CD4-positive, alpha-beta T cell (primary cell): ENCODE measurements around the gene LRRC8E. TPM values are rescaled to one million over a fixed set of nuclear protein-coding genes. Genes with fewer than 3 reads are reported as not detected.
A peak's percentile ranks its signal among the peaks of the same experiment; 100 is the strongest.

Experiments used
- ATAC-seq: fragments of 200-7000 bp; cut with Tn5 transposase; one replicate; pipeline ENCODE4 v1.10.0; 2022; ENCODE audit warnings: mild to moderate bottlenecking; ENCODE audit not compliant: poor library complexity
- CTCF ChIA-PET: fragments of 350-600 bp; sonication (Branson Sonifier 250); formaldehyde crosslinking; loops from one replicate; lab custom pipeline; 2021; ENCODE audit warnings: antibody characterized with exemption, inconsistent platforms; lab: Charles Lee
- POLR2A ChIA-PET: fragments of 350-600 bp; sonication (Branson Sonifier 250); formaldehyde crosslinking; loops from one replicate; lab custom pipeline; 2021; ENCODE audit warnings: antibody characterized with exemption, inconsistent platforms; lab: Charles Lee
- DNase-seq, 14 experiments: peaks; one replicate each; pipeline ENCODE4 v3.0.0-alpha.2; 2013 to 2020; ENCODE audit warnings: mixed read lengths in 2 of 14
- H3K27ac ChIP-seq, 2 donors: one replicate each; pipeline versions ENCODE4 v1.5.1 to v1.7.0; 2013; ENCODE audit warnings: low read length in 2 of 2, low read depth in 1 of 2, mild to moderate bottlenecking in 1 of 2
- H3K27me3 ChIP-seq, 2 experiments: 1 replicate in 1 of 2; 2 replicates in 1 of 2; pipeline versions ENCODE4 v1.6.1 to v1.7.0; 2013; ENCODE audit warnings: low read length in 2 of 2, control low read depth in 1 of 2, mild to moderate bottlenecking in 1 of 2, moderate library complexity in 1 of 2; ENCODE audit not compliant: insufficient read depth in 2 of 2, control insufficient read depth in 1 of 2
- H3K36me3 ChIP-seq: one replicate; pipeline ENCODE4 v1.6.1; 2013; ENCODE audit warnings: low read length, control low read depth; ENCODE audit not compliant: insufficient read depth
- H3K4me1 ChIP-seq: one replicate; pipeline ENCODE4 v1.6.1; 2013; ENCODE audit warnings: low read length, control low read depth; ENCODE audit not compliant: insufficient read depth
- H3K4me3 ChIP-seq: one replicate; pipeline ENCODE4 v1.5.1; 2013; ENCODE audit warnings: mild to moderate bottlenecking, low read length, moderate library complexity
- H3K9me3 ChIP-seq, 2 experiments: 1 replicate in 1 of 2; 2 replicates in 1 of 2; pipeline versions ENCODE4 v1.6.1 to v1.7.0; 2013; ENCODE audit warnings: low read length in 2 of 2, mild to moderate bottlenecking in 2 of 2, control low read depth in 1 of 2, moderate library complexity in 1 of 2; ENCODE audit not compliant: control insufficient read depth in 1 of 2, insufficient read depth in 1 of 2
- H3K27ac Mint-ChIP-seq: one replicate; pipeline ENCODE4 v1.8.0; 2020; ENCODE audit warnings: mixed read lengths
- H3K27me3 Mint-ChIP-seq: one replicate; pipeline ENCODE4 v1.8.0; 2021; ENCODE audit warnings: mixed read lengths
- H3K36me3 Mint-ChIP-seq: one replicate; pipeline ENCODE4 v1.8.0; 2021; ENCODE audit warnings: low read depth, mixed read lengths
- H3K4me1 Mint-ChIP-seq: one replicate; pipeline ENCODE4 v1.8.0; 2021; ENCODE audit warnings: low read depth, mixed read lengths
- H3K4me3 Mint-ChIP-seq: one replicate; pipeline ENCODE4 v1.8.0; 2020; ENCODE audit warnings: mild to moderate bottlenecking, mixed read lengths
- H3K9me3 Mint-ChIP-seq: one replicate; pipeline ENCODE4 v1.8.0; 2020; ENCODE audit warnings: mixed read lengths
- intact Hi-C, 2 experiments: fragments of 100-400 bp; cut with DNase I in 1 of 2; cut with micrococcal nuclease in 1 of 2; formaldehyde crosslinking; loops; one replicate each; pipeline versions ENCODE4 v1.15.1 to v1.9.0; 2023 to 2025; cut with DNase I, micrococcal nuclease
- polyA plus RNA-seq, 2 donors: library from polyadenylated mRNA; unstranded; fragments of 120-200 nt; gene quantifications; one replicate each; pipeline ENCODE4 v1.2.1, GENCODE V29; 2013
- total RNA-seq, 174 experiments: library from RNA in 2 of 174; stranded (reverse) in 2 of 174; gene quantifications; one replicate each; pipeline ENCODE4 v1.2.3 and lab custom pipeline; 2021 to 2026
- TF ChIP-seq, protein P1 (sequence below): fragments of 200-600 bp; IDR thresholded peaks from one replicate; pipeline ENCODE4 v1.8.0; 2022; ENCODE audit warnings: antibody characterized with exemption, mild to moderate bottlenecking

The LRRC8E gene
- total RNA-seq (not detected), total RNA-seq (lab: John Stamatoyannopoulos, UW) (0 to 0.28 (median 0) reads per million in 172 experiments)
- not detected for polyA plus RNA-seq (2013, experiment 1 of 2)
- polyA plus RNA-seq (2013, experiment 2 of 2): 0.15 TPM

DNA sequence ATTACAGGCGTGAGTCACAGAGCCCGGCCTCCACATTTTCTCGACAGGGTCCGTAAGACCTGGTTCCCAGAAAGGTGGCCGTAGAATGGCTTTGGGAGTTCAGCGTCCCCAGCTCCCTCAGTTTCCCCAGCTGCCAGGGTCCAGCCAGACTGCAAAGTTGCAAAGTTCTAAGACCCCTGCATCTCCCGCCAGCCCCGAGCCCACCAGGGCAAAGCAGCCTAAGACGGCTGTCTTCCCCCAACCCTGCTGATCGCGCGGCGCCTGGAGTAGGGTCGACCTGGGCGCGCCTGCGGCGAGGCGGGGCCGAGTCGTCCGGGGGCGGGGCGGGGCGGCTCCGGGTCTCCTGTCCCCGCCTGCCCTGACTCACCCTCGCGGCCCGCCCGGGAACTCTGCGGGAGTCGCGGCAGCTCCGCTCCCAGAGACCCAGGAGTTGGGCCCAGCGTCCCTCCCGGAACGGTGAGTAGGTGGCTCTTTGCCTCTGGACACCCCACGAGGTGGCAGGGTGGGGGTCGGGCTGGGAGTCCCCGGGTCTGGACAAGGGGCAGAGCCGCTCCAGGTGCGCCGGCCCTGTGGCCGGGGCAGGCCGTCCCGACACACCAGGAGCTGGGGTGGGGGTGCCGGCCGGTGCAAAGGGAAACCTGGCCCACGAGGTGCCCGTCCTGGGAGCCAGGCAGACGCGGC is at the start of gene LRRC8E:
TSS of gene LRRC8E (plus strand) at position 366 of the 681 bp plus-strand sequence. CDS start 7,094 bp downstream, outside the sequence.
- CTCF ChIA-PET: no interaction called here
- H3K27ac Mint-ChIP-seq: no peak within 1 kb of the TSS

DNA sequence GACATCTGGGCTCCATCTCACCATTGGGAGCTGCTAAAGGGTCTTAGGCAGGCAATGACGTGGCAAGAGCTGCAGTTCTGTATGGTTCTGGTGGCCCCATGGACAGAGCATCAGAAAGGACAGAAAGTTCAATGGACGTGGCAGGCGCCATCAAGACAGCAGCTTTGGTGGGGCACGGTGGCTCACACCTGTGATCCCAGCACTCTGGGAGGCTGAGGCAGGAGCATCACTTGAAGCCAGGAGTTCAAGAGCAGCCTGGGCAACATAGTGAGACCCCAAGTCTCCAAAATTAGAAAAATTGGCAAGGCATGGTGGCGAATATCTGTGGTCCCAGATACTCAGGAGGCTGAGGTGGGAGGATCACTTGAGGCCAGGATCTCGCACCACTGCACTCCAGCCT is 48.8 kb upstream of the LRRC8E start:
- no peak overlapping the region for H3K4me3 Mint-ChIP-seq

More for the DNA sequence above, at the start of gene LRRC8E:
- TF ChIP-seq, protein P1, sequence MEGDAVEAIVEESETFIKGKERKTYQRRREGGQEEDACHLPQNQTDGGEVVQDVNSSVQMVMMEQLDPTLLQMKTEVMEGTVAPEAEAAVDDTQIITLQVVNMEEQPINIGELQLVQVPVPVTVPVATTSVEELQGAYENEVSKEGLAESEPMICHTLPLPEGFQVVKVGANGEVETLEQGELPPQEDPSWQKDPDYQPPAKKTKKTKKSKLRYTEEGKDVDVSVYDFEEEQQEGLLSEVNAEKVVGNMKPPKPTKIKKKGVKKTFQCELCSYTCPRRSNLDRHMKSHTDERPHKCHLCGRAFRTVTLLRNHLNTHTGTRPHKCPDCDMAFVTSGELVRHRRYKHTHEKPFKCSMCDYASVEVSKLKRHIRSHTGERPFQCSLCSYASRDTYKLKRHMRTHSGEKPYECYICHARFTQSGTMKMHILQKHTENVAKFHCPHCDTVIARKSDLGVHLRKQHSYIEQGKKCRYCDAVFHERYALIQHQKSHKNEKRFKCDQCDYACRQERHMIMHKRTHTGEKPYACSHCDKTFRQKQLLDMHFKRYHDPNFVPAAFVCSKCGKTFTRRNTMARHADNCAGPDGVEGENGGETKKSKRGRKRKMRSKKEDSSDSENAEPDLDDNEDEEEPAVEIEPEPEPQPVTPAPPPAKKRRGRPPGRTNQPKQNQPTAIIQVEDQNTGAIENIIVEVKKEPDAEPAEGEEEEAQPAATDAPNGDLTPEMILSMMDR: no peak
- POLR2A ChIA-PET: no interaction called here
- peak; percentile 61 for ATAC-seq
- Mint-ChIP-seq H3K36me3 (no peaks in the 10 kb centered on the region), H3K9me3 (no peaks in the 10 kb centered on the region), H3K4me1 (no peaks in the 10 kb centered on the region), H3K4me3 (no peak within 1 kb of the TSS), H3K27me3 (peaks cover 14% of the 10 kb centered on the region)
- intact Hi-C loops: no loop called here
- Histone ChIP-seq H3K4me1 (peaks cover 9% of the 10 kb centered on the region), H3K27me3 (peaks cover 16 to 18% of the 10 kb centered on the region in 2 experiments), H3K4me3 (no peak within 1 kb of the TSS), H3K27ac (no peak within 1 kb of the TSS), H3K9me3 (peaks cover 0 to 4% of the 10 kb centered on the region in 2 experiments), H3K36me3 (no peaks in the 10 kb centered on the region)
- peak in 6 of 14 experiments; percentile 35 to 53 (median 50) for DNase-seq

DNA sequence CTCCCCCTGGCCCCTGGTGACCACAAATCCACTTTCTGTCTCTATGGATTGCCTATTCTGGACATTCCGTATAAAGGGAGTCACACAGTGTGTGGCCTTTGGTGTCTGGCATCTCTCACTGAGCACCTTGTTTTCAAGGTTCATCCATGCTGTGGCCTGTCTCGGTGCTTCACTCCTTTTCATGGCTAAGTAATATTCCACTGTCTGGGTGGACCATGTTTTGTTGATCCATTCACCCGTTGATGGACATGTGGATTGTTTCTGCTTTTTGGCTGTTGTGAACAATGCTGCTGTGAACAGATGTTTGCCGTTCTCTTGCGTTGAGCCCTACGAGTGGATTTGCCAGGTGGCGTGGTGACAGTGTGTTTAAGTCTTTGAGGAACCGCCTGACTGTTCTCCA is 47.7 kb upstream of the LRRC8E start:
- H3K4me3 Mint-ChIP-seq: no peak overlapping the region
- no peaks in the 10 kb centered on the region for H3K4me1 Mint-ChIP-seq
- CTCF ChIA-PET: no interaction called here
- no peaks in the 10 kb centered on the region for H3K27me3 ChIP-seq
- H3K4me1 ChIP-seq: no peaks in the 10 kb centered on the region
- no peaks in the 10 kb centered on the region for H3K9me3 Mint-ChIP-seq
- DNase-seq: no peak
- intact Hi-C loops: no loop called here
- no peak for ATAC-seq
- no peak overlapping the region for H3K27ac ChIP-seq
- TF ChIP-seq, protein P1: no peak
- no peaks in the 10 kb centered on the region for H3K36me3 ChIP-seq
- H3K9me3 ChIP-seq: no peaks in the 10 kb centered on the region
- H3K27ac Mint-ChIP-seq: no peak overlapping the region
- H3K4me3 ChIP-seq: no peak overlapping the region
- no peaks in the 10 kb centered on the region for H3K27me3 Mint-ChIP-seq
- H3K36me3 Mint-ChIP-seq: no peaks in the 10 kb centered on the region
- POLR2A ChIA-PET: no interaction called here

More for the DNA sequence above, 48.8 kb upstream of the LRRC8E start:
- H3K36me3 Mint-ChIP-seq: no peaks in the 10 kb centered on the region
- Histone ChIP-seq H3K4me1 (no peaks in the 10 kb centered on the region), H3K4me3 (no peak overlapping the region), H3K27me3 (no peaks in the 10 kb centered on the region), H3K9me3 (no peaks in the 10 kb centered on the region), H3K36me3 (no peaks in the 10 kb centered on the region), H3K27ac (no peak overlapping the region)
- no peak overlapping the region for H3K27ac Mint-ChIP-seq
- TF ChIP-seq, protein P1: no peak
- intact Hi-C loops: no loop called here
- CTCF ChIA-PET: no interaction called here
- DNase-seq (no peak), ATAC-seq (no peak)
- no peaks in the 10 kb centered on the region for H3K4me1 Mint-ChIP-seq
- H3K9me3 Mint-ChIP-seq: no peaks in the 10 kb centered on the region
- no peaks in the 10 kb centered on the region for H3K27me3 Mint-ChIP-seq
- POLR2A ChIA-PET: no interaction called here
